ENCODE data around the gene FAM236D. TPM values are rescaled to one million over a fixed set of nuclear protein-coding genes. Genes with fewer than 3 reads are reported as not detected.
"Not testable (repeated sequence)": the region's sequence is repeated elsewhere in the genome, so short reads cannot be mapped to it uniquely, and the experiment has no call there.

The FAM236D gene
- total and polyA plus RNA-seq, 4 donors: not detected

DNA sequence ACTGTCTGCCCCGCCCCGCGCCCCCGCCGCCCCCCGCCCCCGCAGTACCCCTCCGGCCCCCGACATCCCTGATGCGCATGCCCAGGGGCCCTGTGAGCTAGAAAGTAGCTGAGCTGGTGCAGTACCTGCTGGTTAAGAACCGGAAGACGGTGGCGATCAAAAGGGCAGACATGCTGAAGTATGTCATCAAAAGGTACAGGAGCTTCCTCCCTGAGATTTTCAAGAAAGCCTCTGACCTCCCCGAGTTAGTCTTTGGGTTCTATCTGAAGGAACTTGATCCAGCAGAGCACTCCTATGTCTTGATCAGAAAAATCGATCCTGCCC lies 30.6 kb downstream of the FAM236D start:
- H3K4me3 ChIP-seq (ENCODE audit: low read length in 2 of 2); ATAC-seq (ENCODE audit: low FRiP score); H3K27me3 ChIP-seq (ENCODE audit: control insufficient read depth in 1 of 2, insufficient read depth in 2 of 2, low read length in 1 of 2); DNase-seq; H3K36me3 ChIP-seq (ENCODE audit: control insufficient read depth in 1 of 2, insufficient read depth in 2 of 2, low read length in 1 of 2); H3K9me3 ChIP-seq (ENCODE audit: control insufficient read depth, low read length); intact Hi-C loops (cut with DNase I); H3K27ac ChIP-seq (ENCODE audit: low read depth in 1 of 2, low read length in 2 of 2); H3K4me1 ChIP-seq (ENCODE audit: control insufficient read depth in 1 of 2, insufficient read depth in 2 of 2, low read length in 2 of 2): not testable (repeated sequence)
- WGBS, 2 donors: no CpG with 5 or more reads among the region's 15 CpGs

DNA sequence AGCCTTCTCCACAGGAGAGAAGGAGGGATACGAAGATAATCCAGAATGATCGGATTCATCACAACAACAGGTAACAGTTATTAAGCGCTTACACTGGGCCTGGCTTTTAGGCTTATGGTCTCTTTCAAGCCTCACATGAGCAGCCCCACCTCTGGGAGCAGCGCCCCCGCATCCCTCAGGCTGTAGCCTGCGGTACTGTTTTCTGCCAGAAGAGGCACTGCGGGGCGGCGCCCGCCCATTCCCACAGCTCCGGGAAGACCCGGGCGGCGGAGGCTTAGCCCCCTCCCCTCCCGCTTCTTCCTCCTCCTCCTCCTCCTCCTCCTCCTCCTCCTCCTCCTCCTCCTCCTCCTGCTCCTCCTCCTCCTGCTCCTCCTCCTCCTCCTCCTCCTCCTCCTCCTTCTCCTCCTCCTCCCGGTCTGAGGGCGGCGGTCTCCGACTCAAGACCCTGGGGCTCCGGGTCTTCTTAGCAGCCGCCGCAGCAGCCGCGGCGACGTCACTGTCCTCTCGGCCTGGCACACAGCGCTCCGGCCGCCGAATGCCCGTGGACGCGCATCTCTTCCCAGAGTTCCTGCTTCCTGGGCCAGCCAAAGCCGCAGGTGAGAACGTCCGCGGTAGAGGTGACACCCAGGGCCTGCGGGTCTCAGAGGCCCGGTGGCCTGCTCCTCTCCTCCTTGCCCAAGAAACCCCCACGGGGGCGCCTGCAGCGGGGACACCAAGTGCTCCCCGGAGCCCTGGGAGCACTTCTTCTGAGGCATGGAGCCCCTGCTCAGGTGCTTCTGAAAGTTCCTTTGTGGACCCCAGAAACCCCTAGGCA lies 31.1 kb downstream of the FAM236D start, which contains the start of gene DMRTC1B:
Gene DMRTC1B, plus strand, starts transcription at position 238 of the 814 bp plus-strand sequence. CDS start 68,246 bp downstream, outside the sequence.
- H3K4me3 ChIP-seq (ENCODE audit: low read length in 2 of 2); H3K36me3 ChIP-seq (ENCODE audit: control insufficient read depth in 1 of 2, insufficient read depth in 2 of 2, low read length in 1 of 2); H3K9me3 ChIP-seq (ENCODE audit: control insufficient read depth, low read length); intact Hi-C loops (cut with DNase I); H3K4me1 ChIP-seq (ENCODE audit: control insufficient read depth in 1 of 2, insufficient read depth in 2 of 2, low read length in 2 of 2); DNase-seq; H3K27me3 ChIP-seq (ENCODE audit: control insufficient read depth in 1 of 2, insufficient read depth in 2 of 2, low read length in 1 of 2); H3K27ac ChIP-seq (ENCODE audit: low read depth in 1 of 2, low read length in 2 of 2): not testable (repeated sequence)
- ATAC-seq (ENCODE audit: low FRiP score): peak; percentile 71
- WGBS, 2 donors: no CpG with 5 or more reads among the region's 44 CpGs

DNA sequence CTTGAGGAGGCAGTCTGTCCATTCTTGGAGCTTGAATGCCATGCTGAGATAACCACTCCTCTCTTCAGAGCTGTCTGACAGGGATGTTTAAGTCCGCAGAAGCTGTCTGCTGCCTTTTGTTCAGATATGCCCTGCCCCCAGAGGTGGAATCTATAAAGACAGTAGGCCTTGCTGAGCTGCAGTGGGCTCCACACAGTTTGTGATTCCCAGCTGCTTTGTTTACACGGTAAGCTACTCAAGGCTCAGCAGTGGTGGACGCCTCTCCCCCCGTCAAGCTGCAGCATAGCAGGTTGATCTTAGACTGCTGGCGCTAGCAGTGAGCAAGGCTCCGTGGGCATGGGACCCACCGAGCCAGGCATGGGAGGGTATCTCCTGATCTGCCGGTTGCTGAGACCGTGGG lies 47.6 kb downstream of the FAM236D start:
- intact Hi-C loops (cut with DNase I); H3K27ac ChIP-seq (ENCODE audit: low read depth in 1 of 2, low read length in 2 of 2): not testable (repeated sequence)
- WGBS, 2 donors: no CpG with 5 or more reads among the region's 9 CpGs

More for the DNA sequence above, 47.6 kb downstream of the FAM236D start:
- H3K4me1 ChIP-seq (ENCODE audit: control insufficient read depth in 1 of 2, insufficient read depth in 2 of 2, low read length in 2 of 2); ATAC-seq (ENCODE audit: low FRiP score); H3K4me3 ChIP-seq (ENCODE audit: low read length in 2 of 2); H3K27me3 ChIP-seq (ENCODE audit: control insufficient read depth in 1 of 2, insufficient read depth in 2 of 2, low read length in 1 of 2); H3K36me3 ChIP-seq (ENCODE audit: control insufficient read depth in 1 of 2, insufficient read depth in 2 of 2, low read length in 1 of 2); H3K9me3 ChIP-seq (ENCODE audit: control insufficient read depth, low read length); DNase-seq: not testable (repeated sequence)

Other genes with a start within 250 kb of the FAM236D start
- 10 to 100 TPM; 40.0 to 46.4 TPM for gene HDAC8, start 235.4 kb downstream of the FAM236D start, total RNA-seq
- 10 to 100 TPM; 16.8 to 24.5 TPM for gene HDAC8, start 235.4 kb downstream of the FAM236D start, polyA plus RNA-seq
- gene PHKA1, start 93.9 kb downstream of the FAM236D start, total RNA-seq: 10 to 100 TPM in 1 of 2 donors, 1 to 10 TPM in 1; 8.1 to 10.6 TPM
- 10 to 100 TPM in 1 of 2 donors, 1 to 10 TPM in 1; 3.0 to 10.4 TPM for gene PHKA1, start 93.9 kb downstream of the FAM236D start, polyA plus RNA-seq
- gene DMRTC1B, start 31.3 kb downstream of the FAM236D start, total RNA-seq: under 1 TPM in 1 of 2 donors, not detected in 1; 0.63 TPM
- not detected for gene DMRTC1B, start 31.3 kb downstream of the FAM236D start, polyA plus RNA-seq
- not detected for gene FAM236B, start 25.6 kb downstream of the FAM236D start, total RNA-seq
- gene FAM236B, start 25.6 kb downstream of the FAM236D start, polyA plus RNA-seq: not detected
- not detected for gene FAM236C, start 104.4 kb upstream of the FAM236D start, total RNA-seq
- not detected for gene FAM236C, start 104.4 kb upstream of the FAM236D start, polyA plus RNA-seq
- not detected for gene FAM236A, start 130.0 kb upstream of the FAM236D start, total RNA-seq
- gene FAM236A, start 130.0 kb upstream of the FAM236D start, polyA plus RNA-seq: not detected
- gene DMRTC1, start 135.6 kb upstream of the FAM236D start, total RNA-seq: not detected
- not detected for gene DMRTC1, start 135.6 kb upstream of the FAM236D start, polyA plus RNA-seq
- gene PABPC1L2B, start 194.7 kb upstream of the FAM236D start, total RNA-seq: not detected
- not detected for gene PABPC1L2B, start 194.7 kb upstream of the FAM236D start, polyA plus RNA-seq

Data from aorta (tissue), 5 donors.